Retina (tissue), 1 donor: ENCODE measurements around the gene CUX1.

ENCODE experiments used
- DNase-seq: peaks from one replicate; pipeline ENCODE4 v3.0.0-alpha.2; 2016

Gene CUX1

DNA sequence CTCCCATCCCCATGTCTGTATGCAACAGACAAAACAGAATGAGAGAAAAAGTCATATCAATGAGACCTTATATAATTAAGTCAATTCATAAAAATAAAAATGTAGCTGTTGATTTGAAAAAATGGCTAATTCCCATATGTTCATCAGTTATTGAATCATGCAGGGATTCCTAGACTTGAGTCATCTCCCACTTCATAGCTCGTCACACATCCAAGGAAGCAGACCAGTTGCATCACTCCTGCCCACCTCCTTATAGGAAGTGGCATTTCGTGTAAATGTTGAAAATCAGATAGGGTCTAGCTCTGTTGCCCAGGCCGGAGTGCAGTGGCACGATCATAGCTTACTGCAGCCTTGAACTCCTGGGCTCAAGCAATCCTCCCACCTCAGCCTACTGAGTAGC, 413.2 kb downstream of the CUX1 start:
- DNase-seq: no peak

DNA sequence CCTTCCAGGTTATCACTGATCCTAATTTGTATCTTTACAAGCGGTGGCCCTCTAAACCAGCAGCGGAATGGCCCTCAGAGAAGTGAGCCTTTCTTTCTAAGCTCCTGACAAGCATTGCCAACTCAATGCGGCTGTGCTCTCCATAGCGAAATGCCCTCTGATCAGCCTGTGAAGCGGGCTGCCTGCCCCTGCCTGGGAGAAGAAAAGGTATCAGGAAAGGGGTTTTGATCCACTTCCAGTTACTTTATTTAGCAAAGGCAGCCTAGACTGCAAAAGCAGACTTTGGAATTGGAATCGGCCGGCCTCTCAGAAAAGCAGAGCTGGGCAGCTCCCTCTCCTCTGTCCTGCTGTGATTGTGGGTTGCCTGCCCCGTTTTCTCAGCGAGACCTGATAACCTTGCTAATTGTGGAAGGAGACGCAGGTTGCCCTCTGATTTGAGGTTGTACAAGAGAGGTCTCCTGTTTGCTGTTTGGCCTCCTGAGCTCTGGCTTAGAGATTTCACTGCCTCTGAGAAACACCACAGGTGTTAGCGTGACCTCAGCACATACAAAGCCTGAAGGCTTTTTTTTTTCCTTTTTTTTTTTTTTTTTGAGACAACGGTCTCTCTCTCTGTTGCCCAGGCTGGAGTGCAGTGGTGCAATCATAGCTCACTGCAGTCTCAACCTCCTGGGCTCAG, 415.3 kb downstream of the CUX1 start:
- no peak for DNase-seq

DNA sequence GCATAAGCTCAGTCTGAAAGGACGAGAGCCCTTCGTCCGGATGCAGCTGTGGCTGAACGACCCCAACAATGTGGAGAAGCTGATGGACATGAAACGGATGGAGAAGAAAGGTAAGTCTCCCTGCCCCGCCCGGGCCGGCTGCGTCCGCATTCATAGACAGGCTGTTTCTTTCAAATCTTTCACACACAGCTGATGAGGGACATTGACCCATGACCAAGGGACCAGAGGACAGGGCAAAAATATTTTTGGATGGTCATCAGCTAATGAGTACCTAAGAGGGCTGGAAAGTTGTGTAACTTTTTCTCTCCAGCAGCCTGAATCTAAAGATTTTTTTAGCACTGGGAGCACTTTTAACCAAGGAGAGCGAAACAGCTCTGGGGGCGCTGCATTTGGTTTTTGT, 416.7 kb downstream of the CUX1 start:
- no peak for DNase-seq

DNA sequence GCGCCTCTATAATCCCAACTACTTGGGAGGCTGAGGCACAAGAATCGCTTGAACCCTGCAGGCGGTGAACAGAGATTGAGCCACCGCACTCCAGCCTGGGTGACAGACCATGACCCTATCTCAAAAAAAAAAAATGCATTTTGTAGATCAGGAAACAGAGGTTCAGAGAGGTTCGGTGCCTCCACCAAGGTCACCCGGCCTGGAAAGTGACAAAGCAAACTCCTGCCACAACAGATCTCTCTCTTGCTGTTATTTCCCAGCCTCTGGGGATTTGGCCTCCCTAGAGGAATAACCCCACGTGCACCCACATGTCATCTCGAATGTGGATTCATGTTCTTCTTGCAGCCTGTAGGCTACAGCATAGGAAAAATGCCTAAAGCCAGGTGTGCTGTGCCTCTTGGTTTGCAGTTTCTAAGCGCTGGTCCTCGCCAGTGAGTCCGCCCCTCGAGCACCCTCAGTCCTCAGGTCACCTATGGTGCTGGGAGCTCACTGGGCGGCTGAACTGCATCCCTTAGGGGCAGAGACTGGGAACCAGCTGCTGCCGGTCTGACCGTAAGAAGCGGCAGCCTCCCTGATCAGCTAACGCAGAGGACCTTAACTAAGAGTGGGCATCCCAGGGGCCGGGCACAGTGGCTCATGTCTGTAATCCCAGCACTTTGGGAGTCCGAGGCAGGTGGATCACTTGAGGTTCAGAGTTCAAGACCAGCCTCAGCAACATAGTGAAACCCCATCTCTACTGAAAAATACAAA, 417.6 kb downstream of the CUX1 start:
- no peak for DNase-seq

DNA sequence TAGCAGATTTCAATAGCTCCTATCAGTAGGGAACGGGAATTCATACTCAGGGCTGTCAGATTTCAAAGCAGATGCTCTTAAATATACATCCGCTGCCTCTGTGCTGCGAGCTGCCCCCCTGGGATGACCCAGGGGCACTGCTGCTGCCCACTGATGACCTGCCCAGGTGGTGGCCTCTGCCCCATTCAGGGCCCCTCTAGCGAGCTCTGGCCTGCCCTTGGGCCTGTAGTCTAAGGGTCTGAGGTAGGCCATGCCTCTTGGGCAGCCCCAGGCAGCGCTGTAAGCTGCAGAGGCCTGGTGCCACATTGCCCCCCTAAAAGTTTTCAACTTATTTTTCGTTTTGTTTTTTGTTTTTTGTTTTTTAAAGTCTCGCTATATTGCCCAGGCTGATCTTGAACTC, 418.7 kb downstream of the CUX1 start:
- no peak for DNase-seq

DNA sequence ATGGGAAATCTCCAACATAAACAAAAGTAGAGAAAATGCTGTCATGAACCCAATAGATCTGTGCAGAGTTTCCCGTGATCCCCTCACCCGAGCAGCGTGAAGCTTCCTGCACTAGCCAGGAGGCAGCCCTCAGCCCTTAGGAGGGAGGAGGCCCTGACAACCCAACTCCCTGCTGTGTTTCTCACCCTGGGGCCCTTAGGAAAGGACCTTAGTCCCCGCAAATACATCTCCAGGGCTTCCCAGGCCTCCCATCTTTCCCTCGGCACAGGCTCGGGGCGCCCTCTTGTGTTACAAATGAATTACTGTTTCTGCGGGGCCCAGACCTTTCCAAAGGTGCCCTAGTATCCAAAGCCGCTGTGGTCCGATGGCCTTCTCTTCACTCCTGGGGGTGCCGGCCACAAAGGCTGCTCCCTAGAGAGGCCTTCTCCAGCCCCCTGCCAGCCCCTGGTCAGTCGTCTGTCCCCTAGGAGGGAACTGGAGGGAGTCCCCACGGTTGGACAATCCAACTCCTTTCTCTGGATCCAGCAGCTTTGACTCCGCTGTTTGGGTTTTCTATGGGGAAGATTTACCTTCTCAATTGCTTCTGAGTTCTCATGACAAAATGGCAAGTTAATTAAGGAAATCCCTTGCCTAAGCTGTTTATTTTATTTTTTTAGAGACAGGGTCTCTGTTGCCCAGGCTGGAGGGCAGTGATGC, 419.3 kb downstream of the CUX1 start:
- peak; percentile 86 for DNase-seq

DNA sequence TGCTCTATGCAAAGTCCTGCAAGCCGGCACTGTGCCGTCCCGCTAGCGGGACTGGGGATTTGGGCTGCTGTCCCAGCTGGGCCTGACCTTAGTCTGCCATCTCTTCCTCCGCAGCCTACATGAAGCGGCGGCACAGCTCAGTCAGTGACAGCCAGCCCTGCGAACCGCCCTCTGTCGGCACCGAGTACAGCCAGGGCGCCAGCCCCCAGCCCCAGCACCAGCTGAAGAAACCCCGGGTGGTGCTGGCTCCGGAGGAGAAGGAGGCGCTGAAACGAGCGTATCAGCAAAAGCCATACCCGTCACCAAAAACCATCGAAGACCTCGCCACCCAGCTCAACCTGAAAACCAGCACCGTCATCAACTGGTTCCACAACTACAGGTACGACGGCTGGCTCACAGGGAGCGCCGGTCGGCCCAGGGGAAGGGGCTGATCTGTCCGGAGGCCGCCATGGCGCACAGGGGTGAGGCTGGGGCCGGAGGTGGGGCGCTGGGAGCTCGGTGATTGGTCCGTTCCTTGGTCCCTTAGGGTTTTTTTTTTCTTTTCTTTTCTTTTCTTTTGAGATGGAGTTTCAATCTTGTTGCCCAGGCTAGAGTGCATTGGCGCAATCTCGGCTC, 421.9 kb downstream of the CUX1 start:
- no peak for DNase-seq

DNA sequence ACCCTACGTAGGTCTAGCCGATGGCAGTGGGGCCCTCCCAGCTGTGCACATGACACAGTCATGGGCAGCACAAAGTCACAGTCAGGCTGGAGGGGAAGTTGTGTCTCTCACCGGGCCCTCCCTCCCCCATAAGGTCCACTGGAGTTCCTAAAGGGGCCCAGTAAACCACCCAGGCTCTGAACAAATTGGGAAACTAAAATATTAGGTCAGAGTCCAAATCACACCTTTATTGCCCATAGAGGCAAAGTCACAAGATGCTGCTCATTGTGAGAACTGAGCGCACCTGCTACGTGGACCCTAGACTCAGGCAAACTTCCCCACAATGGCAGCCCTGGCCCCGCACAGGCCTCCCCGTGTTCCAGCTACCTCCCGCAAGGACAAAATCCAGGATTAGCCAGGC, 424.0 kb downstream of the CUX1 start:
- DNase-seq: no peak

DNA sequence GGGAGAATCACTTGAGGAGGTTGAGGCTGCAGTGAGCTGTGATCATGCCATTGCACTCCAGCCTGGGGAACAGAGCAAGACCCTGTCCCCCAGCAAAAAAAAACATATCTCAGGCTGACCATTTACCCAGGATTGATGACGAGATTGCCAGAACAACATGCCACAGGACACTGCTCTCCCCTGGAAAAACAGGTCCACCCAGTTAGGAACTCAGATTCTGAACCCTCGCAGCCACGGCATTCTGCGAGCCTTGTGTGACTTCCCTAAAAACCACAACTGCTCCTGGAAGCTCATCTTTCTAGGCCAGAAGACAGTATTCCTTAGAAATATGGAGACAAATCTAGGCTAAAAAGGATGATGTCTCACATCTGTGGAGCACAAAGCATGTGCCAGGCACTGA, 427.2 kb downstream of the CUX1 start:
- DNase-seq: no peak

DNA sequence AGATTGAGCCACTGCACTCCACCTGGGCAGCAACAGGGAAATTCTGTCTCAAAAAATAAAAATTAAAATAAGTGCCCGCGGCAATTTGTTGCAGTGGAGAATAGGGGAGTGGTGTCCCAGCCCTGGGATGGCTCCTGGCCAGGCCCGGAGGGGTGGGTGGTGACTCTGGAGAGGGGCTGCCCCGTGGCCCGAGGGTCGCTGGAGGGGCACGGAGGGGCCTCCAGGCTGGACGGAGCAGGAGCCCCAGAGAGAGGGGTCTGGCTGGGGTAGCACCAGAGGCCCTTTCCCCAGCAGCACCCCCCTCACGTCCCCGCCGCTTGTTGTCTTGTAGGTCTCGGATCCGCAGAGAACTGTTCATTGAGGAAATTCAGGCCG, 430.6 kb downstream of the CUX1 start:
- no peak for DNase-seq

DNA sequence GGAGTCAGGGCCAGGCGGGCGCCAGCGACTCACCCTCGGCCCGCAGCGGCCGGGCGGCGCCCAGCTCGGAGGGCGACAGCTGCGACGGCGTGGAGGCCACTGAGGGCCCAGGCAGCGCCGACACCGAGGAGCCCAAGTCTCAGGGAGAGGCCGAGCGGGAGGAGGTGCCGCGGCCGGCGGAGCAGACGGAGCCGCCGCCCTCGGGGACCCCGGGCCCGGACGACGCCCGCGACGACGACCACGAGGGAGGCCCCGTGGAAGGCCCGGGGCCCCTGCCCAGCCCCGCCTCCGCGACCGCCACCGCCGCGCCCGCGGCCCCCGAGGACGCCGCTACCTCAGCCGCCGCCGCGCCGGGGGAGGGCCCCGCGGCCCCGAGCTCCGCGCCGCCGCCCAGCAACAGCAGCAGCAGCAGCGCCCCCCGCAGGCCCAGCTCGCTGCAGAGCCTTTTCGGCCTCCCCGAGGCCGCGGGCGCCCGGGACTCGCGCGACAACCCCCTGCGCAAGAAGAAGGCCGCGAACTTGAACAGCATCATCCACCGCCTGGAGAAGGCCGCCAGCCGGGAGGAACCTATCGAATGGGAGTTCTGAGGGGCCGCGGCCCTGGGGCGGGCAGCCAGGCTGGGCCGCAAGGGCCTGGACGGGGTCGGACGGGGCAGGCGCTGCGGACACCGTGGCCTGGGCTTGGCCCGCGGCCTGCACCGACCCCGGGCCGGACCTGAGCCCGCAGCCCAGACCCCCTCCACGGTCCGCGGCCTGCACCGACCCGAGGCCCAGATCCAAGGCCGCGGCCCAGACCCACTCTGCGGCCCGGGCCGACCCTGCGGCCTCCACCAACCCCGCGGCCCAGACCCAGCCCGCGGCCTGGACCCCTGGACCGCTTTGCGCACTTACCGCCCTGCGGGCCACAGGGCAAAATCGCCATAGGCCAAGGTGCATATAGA, 431.3 kb downstream of the CUX1 start:
- no peak for DNase-seq

DNA sequence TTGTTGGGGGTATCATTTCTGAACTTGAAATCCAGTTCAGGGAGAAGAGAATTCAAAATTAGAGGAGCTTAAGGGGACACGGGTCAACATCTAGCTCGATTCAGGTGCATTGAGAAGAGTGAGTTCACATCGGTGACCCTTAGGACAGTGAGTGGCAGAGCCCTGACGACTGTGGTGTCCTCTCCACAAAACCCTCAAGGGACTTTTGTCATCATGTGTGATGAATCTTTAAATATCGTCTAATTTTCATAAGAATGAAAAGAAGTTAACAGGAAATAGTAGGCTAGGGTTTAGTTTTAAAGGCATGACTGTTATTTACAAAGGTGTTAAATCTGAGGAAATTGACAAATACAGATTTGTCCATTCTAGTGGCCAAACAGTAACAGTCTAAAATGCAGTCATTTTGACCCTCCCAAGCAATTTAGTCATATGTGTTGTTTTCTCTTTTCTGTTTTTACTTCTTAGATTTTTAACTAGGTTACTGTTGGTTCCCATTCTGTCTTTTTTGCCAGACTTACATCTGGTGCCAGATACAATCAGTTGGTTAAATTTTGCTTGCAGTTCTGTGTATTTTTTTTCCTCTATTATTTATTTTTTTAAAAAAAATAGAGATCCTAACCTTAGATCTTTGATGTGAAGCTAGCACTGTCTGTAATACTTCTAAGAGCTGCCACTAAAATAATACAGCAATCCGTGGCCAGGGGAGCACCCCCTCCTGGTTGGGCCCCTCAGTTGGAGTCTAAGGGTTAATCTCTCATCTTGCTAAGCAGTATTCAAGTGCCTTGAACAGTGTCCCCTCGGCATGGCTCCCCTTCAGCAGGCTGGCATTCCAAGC, 434.3 kb downstream of the CUX1 start:
- DNase-seq: no peak

DNA sequence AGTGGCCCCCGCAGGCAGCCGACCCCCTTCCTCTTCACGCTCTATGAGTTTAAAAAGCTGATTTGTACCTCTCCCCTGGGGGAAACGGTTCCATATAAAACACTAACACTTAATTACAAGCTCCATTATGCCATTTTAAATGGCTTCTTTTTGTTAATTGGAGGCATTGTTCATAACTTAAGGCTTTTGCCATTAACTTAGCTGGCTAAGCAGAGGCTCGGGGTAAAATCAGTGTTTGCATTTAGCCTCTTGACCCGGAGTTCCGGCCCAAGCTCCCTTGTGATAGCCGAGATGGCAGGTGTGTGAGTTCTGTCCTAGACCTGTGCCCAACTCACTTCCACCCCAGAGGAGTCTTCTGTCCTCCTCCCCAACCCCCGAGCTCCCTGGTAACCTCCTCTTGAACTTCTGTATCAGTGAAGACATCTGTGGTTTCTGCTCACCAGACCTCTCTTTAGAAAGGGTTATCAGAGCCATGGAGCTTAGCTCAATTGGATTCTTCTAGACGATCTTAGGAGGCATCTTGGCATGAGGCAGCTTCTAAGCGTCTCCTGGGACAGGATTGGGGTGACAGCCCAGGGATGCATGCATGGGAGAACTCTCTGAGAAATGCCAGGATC, 435.0 kb downstream of the CUX1 start:
- peak; percentile 52 for DNase-seq

DNA sequence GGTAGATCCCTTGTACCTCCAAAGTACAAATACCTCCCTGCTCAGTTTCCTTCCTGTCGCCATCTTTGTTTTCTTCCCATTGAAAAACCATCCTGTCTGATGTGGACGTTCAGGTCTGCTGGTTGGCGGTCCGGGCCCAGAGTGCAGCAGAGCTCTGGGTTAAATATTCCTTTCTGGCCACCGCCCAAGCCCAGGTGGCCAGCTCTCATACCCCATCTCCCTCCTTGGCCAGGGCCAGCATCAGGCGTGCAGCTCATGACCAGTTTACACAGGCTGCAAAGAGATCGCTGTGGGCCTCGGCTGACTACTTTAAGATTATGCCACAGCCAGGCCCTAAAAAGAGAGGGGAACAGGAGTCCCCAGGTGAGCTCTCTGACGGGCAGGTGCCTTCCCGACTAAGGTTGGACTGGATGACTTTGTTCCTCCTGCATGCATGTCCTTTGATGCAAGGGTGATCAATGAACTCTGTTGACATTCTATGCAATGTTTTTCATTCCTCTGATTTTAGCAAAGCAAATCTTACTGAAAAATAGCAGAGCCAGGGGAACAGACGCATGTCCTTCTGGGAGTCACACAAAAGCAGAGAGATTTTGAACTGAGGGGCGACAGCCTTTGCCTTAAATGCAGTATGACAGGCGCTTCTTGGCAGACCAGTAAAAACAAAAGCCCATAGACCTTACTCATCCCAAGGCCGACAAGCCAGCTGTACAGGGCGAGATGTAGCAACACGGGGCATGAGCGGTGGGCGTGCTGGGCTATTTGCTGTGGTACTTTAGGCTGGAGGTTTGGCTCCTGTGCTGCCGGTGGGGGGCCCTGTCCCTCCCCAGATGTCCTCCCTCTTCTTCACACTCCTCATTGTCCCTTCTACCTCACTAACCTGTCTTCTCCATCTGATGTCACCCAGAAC, 435.9 kb downstream of the CUX1 start:
- DNase-seq: no peak

DNA sequence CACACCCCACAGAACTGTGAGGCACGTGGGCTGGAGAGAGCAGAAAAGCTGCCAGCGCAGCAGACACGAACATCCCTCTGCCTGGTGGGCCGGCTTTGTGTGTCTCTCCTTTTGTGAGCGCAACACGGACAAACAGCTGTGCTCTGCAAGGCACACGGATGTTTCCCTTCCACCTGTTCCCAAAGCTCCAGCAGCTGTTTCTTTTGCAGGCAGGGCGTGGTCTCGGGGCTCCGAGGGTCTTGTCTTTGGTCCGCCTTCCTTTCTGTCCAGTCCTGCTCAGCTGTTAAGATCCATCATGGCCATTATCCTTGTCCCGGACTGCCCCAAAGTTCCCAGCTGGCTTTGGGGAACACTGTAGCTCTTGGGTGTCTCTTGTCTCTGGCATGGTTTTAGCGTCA, 436.5 kb downstream of the CUX1 start:
- no peak for DNase-seq

DNA sequence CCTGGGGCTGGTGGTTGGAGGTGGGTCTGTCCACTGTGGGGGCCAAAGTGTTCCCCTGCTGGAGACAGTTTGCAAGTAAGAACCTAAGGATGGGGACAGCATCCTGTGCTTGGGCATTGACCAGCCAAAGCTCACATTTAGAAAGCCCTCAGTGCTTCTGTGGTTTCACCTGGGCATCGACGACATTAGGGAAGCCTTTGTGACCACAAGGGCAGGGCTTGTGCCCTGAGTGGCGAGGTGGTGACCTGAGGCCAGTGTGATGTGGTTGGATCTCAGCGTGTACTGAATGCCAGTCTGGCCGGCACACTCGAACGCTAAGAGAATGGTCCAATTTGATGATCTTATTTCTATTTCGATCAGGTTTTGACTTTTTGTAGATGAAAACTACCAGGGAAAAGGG, 437.1 kb downstream of the CUX1 start:
- DNase-seq: no peak

DNA sequence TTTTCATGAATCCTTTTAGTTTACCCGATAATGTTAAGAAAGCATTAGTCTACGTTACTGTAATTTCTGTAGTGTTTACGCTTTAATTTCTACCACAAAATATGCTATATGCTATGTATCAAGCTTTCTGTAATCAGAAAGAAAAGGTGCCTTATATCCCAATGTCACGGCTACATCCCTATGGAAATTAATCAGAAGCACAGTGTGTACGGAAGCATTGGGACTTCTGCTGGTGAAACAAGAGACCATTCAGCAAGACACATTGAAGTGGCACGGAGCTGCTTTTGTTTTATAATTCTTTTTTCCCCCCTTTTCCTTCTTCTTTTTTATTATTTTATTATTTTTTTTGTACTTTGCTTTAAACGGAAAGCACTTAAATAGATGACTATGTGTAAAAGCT, 438.1 kb downstream of the CUX1 start:
- DNase-seq: no peak

DNA sequence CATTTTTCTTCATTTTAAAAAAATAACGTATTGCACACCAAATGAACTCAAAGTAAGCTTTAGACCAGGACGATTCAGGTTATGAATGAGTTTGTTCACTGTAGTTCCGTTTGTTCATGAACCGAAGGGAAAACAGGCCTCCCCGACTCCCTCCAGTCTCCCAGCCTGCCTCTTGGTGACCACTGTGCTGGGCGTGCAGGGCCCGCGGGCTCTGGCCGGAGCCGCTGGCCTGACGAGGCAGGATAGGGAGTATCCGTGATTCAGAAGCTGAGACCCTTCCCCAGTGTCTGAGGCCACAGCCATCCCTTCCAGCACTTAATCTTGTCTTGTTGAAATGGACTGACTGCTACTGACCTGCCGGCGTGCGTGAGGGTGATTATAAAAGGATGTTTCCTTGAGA, 438.5 kb downstream of the CUX1 start:
- DNase-seq: no peak

DNA sequence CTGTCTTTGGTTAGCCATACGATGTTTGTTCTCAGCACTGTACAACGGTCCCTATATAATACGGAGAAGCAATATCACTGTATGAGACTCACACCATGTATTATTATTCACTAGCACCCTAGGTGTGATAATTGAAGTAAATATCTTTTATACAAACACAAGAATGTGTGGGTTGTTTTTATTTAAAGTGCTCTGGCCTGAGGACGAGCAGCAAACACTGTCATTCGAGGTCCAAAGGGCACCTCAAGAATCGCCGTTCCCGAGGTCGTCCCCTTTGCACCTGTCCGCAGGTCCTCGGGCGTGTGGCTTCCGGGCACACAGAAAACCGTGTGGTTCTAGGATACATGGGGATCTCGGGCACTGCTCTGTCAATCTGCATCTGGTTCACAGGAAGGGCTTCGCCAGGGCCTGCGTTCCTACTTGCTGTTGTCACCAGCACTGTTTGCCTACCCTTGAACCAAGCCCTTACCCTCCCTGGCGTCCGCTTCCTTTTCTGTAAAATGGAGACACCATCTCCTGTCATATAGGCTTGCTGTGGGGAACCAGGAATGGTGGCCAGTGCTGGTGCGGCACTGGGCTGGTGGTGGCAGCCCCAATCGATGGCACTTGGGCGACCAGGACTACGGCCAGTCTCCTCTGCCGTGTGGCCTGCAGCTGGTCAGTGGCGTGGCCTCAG, 440.8 kb downstream of the CUX1 start:
- DNase-seq: no peak

DNA sequence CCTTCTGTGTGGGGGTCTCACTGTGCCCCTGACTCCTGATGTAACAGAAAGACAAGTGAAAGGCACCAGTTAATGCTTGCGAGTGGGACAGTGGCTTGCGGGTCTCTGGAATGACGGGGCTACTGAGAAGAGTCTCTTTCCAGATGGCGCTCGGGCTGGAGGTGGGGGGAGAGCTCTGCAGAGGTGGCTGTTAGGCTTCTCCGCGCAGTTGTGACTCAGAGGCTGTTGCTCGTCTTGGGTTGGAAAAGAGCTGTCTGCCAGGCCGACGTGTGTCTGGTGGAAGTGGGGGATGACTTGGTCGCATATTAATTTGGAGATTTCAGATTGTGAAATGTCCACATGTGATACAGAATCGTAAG, 441.3 kb downstream of the CUX1 start:
- DNase-seq: no peak
